ENCODE measurements around the gene RSPH3. TPM values are rescaled to one million over a fixed set of nuclear protein-coding genes. Genes with fewer than 3 reads are reported as not detected.
"Not testable (repeated sequence)": the region's sequence is repeated elsewhere in the genome, so short reads cannot be mapped to it uniquely, and the experiment has no call there.

Gene RSPH3
- total RNA-seq, 2 experiments from 2014 or later, result 6.5 to 9.3 TPM

DNA sequence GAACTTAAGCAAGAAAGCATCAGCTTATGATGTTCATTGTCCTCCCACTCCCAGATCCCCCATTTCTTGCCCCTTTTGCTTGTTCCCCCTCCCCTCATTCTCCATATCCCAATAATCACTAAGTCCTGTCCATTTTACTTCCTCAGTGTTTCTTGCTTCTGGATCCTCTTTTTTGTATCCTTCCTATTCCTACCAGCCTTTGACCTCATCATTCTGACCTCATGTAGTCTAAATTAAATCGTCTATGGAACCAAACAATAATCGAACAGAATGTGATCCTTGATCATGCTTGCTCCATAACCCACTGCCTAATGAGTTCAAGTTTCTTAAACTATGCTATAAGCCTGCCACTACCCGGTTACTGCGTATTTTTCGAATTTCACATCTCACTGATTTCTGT lies 5.4 kb upstream of the RSPH3 start:
- Mint-ChIP-seq H3K4me3 (no peak overlapping the region), H3K4me1 (peaks cover 32% of the 10 kb centered on the region), H3K9me3 (ENCODE audit: low read depth) (no peaks in the 10 kb centered on the region), H3K27me3 (no peaks in the 10 kb centered on the region), H3K27ac (no peak overlapping the region), H3K36me3 (ENCODE audit: low read depth) (no peaks in the 10 kb centered on the region)
- DNase-seq (no peak), ATAC-seq (no peak)
- intact Hi-C loops (cut with DNase I, micrococcal nuclease), result no loop called here
- CTCF ChIA-PET, result interaction anchor here (0.6 to 21.2 kb wide), 5 partner anchors 9 to 129 kb away, joined by 3 to 413 read pairs (median 3); no protein-coding TSS in a partner anchor
- POLR2A ChIA-PET, result no interaction called here

GRCh38 chr6:159004592-159004991 lies 4.6 kb upstream of the RSPH3 start:
- no peak for DNase-seq
- ATAC-seq, result no peak
- peaks cover 26% of the 10 kb centered on the region for H3K4me1 Mint-ChIP-seq
- H3K4me3 Mint-ChIP-seq, result no peak overlapping the region
- H3K36me3 Mint-ChIP-seq (ENCODE audit: low read depth), result no peaks in the 10 kb centered on the region
- no peak overlapping the region for H3K27ac Mint-ChIP-seq
- ChIA-PET CTCF (interaction anchor here (1.6 to 21.2 kb wide), 4 partner anchors 35 to 130 kb away, joined by 6 to 413 read pairs (median 16); no protein-coding TSS in a partner anchor), POLR2A (interaction anchor here (0.6 kb wide), 1 partner anchor 130 kb away, joined by 3 read pairs; no protein-coding TSS in a partner anchor)
- no peaks in the 10 kb centered on the region for H3K9me3 Mint-ChIP-seq (ENCODE audit: low read depth)
- intact Hi-C loops (cut with DNase I, micrococcal nuclease), result no loop called here
- H3K27me3 Mint-ChIP-seq, result no peaks in the 10 kb centered on the region

GRCh38 chr6:159002432-159003155 lies 2.6 kb upstream of the RSPH3 start:
- H3K36me3 Mint-ChIP-seq (ENCODE audit: low read depth), result no peaks in the 10 kb centered on the region
- POLR2A ChIA-PET, result no interaction called here

GRCh38 chr6:158999154-158999665 lies 792 bp downstream of the RSPH3 start:
- Mint-ChIP-seq H3K27ac (peak overlapping the region; percentile 66), H3K36me3 (ENCODE audit: low read depth) (peaks cover 1% of the 10 kb centered on the region), H3K9me3 (ENCODE audit: low read depth) (no peaks in the 10 kb centered on the region), H3K4me3 (peak overlapping the region; percentile 82), H3K27me3 (no peaks in the 10 kb centered on the region), H3K4me1 (peaks cover 48% of the 10 kb centered on the region)
- ChIA-PET POLR2A (interaction anchor here (0.6 to 1.7 kb wide), 4 partner anchors 18 to 130 kb away, joined by 4 to 6 read pairs (median 4); no protein-coding TSS in a partner anchor), CTCF (interaction anchor here (0.9 to 21.2 kb wide), 9 partner anchors 10 to 152 kb away, joined by 3 to 413 read pairs (median 6); no protein-coding TSS in a partner anchor)
- intact Hi-C loops (cut with DNase I, micrococcal nuclease), result loop anchor here (1.0 to 5.0 kb wide), 8 partner anchors 107 to 354 kb away; partner anchors contain the start of genes DYNLT1 (in 1 of the 2) and EZR (in 1 of the 2)
- DNase-seq (no peak), ATAC-seq (peak; percentile 28)

More at GRCh38 chr6:159002432-159003155, 2.6 kb upstream of the RSPH3 start:
- Mint-ChIP-seq H3K4me3 (no peak overlapping the region), H3K27ac (no peak overlapping the region), H3K4me1 (peaks cover 23% of the 10 kb centered on the region), H3K27me3 (no peaks in the 10 kb centered on the region), H3K9me3 (ENCODE audit: low read depth) (no peaks in the 10 kb centered on the region)
- intact Hi-C loops (cut with DNase I, micrococcal nuclease), result no loop called here
- CTCF ChIA-PET, result interaction anchor here (1.1 to 21.2 kb wide), 6 partner anchors 15 to 149 kb away, joined by 3 to 413 read pairs (median 6); no protein-coding TSS in a partner anchor
- no peak for DNase-seq
- no peak for ATAC-seq

DNA sequence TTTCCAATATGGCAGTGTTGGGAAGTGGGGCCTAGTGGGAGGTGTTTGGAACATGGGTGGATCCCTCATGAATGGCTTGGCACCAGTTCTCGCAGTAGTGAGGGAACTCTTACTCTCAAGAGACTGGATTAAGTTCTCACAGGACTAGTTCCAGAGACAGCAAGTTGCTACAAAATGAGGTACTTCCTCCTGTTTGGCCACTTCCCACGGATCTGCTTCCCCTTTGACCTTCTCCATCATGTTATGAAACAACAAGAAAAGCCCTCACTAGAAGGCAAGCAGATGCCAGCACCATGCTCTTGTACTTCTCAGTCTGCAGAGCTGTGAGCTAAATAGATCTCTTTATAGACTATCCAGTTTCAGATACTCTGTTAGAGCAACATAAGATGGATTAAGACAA lies 3.1 kb downstream of the RSPH3 start:
- H3K27me3 Mint-ChIP-seq, result no peaks in the 10 kb centered on the region
- peaks cover 1% of the 10 kb centered on the region for H3K36me3 Mint-ChIP-seq (ENCODE audit: low read depth)
- no peak overlapping the region for H3K27ac Mint-ChIP-seq
- ChIA-PET POLR2A (interaction anchor here (0.7 kb wide), 1 partner anchor 48 kb away, joined by 8 read pairs; the partner anchor contains the start of gene TAGAP), CTCF (interaction anchor here (1.0 kb wide), 1 partner anchor 137 kb away, joined by 3 read pairs; no protein-coding TSS in a partner anchor)
- H3K9me3 Mint-ChIP-seq (ENCODE audit: low read depth), result no peaks in the 10 kb centered on the region
- no peak for DNase-seq
- H3K4me3 Mint-ChIP-seq, result no peak overlapping the region
- ATAC-seq, result no peak
- intact Hi-C loops (cut with DNase I, micrococcal nuclease), result loop anchor here (5.0 kb wide), 3 partner anchors 130 to 180 kb away; partner anchors contain the start of gene EZR (in 1 of the 2)
- H3K4me1 Mint-ChIP-seq, result peaks cover 38% of the 10 kb centered on the region

DNA sequence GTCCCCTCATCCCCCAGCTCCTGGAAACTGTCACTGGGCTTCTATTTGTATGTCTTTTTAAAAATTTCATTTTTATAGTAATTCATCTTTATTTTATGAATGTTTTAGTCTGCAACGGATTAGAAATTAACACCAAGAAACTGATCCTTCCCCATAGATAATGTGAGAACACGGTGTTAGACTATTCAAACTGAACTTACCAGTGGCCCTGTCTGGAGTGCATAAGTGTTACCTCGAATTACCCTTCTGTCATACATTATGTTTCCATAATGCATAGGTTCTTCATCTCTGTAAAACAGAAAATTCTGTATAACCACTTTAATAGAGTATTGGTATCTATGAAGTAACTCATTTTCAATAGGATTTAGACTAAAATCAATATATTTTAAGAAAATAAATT lies 6.4 kb downstream of the RSPH3 start:
- intact Hi-C loops (cut with DNase I, micrococcal nuclease), result no loop called here
- H3K9me3 Mint-ChIP-seq (ENCODE audit: low read depth), result no peaks in the 10 kb centered on the region
- no peak overlapping the region for H3K27ac Mint-ChIP-seq
- ChIA-PET CTCF (interaction anchor here (0.7 to 2.0 kb wide), 5 partner anchors 110 to 261 kb away, joined by 3 to 10 read pairs (median 5); no protein-coding TSS in a partner anchor), POLR2A (no interaction called here)
- ATAC-seq (no peak), DNase-seq (no peak)
- peaks cover 14% of the 10 kb centered on the region for H3K36me3 Mint-ChIP-seq (ENCODE audit: low read depth)
- H3K4me1 Mint-ChIP-seq, result peaks cover 43% of the 10 kb centered on the region
- no peak overlapping the region for H3K4me3 Mint-ChIP-seq
- no peaks in the 10 kb centered on the region for H3K27me3 Mint-ChIP-seq

DNA sequence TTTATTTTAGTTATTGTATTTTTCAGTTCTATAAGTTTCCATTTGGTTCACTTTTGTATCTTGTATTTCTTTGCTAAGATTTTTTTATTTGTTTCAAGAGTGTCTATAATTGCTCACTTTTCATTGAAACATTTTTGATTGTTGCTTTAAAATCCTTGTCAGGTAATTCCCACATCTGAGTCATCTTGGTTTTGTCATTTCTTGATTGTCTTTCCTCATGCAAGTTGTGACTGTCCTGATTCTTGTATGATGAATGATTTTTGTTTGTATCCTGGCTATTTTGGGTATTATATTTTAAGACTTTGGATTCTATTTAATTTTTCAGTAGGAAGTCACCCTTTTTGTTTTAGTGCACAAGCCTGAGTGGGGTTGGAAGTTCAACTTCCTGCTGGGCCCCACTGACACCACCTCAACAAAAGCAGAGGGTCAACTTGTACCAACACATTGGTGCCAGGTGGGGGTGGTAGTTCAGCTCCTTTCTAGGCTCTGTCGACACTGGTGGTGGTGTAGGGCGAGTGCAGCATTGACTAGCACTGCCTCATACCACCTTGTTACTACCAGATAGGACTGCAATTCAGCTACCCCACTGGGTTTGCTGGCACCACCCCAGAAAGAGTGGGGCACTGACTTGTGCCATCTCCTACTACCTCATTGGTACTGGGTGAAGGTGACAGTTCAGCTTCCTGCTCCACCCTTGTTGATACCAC lies 8.8 kb downstream of the RSPH3 start:
- H3K36me3 Mint-ChIP-seq (ENCODE audit: low read depth), result peaks cover 15% of the 10 kb centered on the region
- H3K4me3 Mint-ChIP-seq, result no peak overlapping the region
- peaks cover 7% of the 10 kb centered on the region for H3K9me3 Mint-ChIP-seq (ENCODE audit: low read depth)
- H3K27ac Mint-ChIP-seq, result peak overlapping the region; percentile 20
- DNase-seq (peak; percentile 60), ATAC-seq (peak; percentile 60)
- ChIA-PET CTCF (interaction anchor here (0.6 to 2.4 kb wide), 11 partner anchors 15 to 349 kb away, joined by 3 to 13 read pairs (median 4); no protein-coding TSS in a partner anchor), POLR2A (no interaction called here)
- intact Hi-C loops (cut with DNase I, micrococcal nuclease), result loop anchor here in 1 of 2 experiments (1.0 kb wide), 1 partner anchor 143 kb away; no protein-coding TSS in a partner anchor
- H3K4me1 Mint-ChIP-seq, result peaks cover 43% of the 10 kb centered on the region
- no peaks in the 10 kb centered on the region for H3K27me3 Mint-ChIP-seq

DNA sequence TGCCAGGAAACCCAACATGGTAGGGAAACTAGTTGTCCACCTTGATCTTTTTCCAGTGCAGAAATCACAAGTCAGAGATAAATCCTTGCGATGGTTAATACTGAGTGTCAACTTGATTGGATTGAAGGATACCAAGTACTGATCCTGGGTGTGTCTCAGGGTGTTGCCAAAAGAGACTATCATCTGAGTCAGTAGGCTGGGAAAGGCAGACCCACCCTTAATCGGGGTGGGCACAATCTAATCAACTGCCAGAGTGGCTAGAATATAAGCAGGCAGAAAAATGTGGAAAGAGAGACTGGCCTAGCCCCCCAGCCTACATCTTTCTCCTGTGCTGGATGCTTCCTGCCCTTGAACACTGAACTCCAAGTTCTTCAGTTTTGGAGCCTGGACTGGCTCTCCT lies 10.3 kb downstream of the RSPH3 start:
- H3K9me3 Mint-ChIP-seq (ENCODE audit: low read depth); H3K27me3 Mint-ChIP-seq; DNase-seq; ATAC-seq; H3K27ac Mint-ChIP-seq; POLR2A ChIA-PET; H3K4me3 Mint-ChIP-seq; intact Hi-C loops (cut with DNase I, micrococcal nuclease): not testable (repeated sequence)
- peaks cover 30% of the 10 kb centered on the region for H3K4me1 Mint-ChIP-seq
- CTCF ChIA-PET, result interaction anchor here (0.8 kb wide), 1 partner anchor 19 kb away, joined by 7 read pairs; no protein-coding TSS in a partner anchor
- peaks cover 15% of the 10 kb centered on the region for H3K36me3 Mint-ChIP-seq (ENCODE audit: low read depth)

DNA sequence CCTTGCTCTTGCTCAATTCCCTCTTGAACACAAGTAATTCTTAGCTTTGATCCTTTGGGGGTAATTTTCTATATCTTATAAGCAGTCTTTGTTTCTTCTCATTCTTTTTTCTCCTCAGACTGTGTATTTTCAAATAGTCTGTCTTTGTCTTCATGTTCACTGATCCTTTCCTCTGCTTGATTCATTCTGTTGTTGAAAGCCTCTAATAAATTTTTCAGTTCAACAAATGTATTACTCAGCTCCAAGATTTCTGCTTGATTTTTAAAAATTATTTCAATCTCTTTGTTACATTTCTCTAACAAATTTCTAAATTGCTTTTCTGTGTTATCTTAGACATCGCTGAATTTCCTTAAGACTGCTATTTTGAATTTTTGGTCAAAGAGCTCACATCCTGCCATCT lies 11.5 kb downstream of the RSPH3 start:
- Mint-ChIP-seq H3K4me3 (no peak overlapping the region), H3K4me1 (peaks cover 29% of the 10 kb centered on the region), H3K9me3 (ENCODE audit: low read depth) (peaks cover 7% of the 10 kb centered on the region), H3K27ac (no peak overlapping the region), H3K27me3 (no peaks in the 10 kb centered on the region), H3K36me3 (ENCODE audit: low read depth) (peaks cover 15% of the 10 kb centered on the region)
- CTCF ChIA-PET, result interaction anchor here (0.7 to 2.4 kb wide), 9 partner anchors 9 to 208 kb away, joined by 3 to 15 read pairs (median 3); partner anchors contain the start of gene RSPH3
- ATAC-seq, result no peak
- no peak for DNase-seq
- POLR2A ChIA-PET, result no interaction called here
- intact Hi-C loops (cut with DNase I, micrococcal nuclease), result no loop called here

- peaks cover 15% of the 10 kb centered on the region for H3K36me3 Mint-ChIP-seq (ENCODE audit: low read depth)
- peaks cover 7% of the 10 kb centered on the region for H3K9me3 Mint-ChIP-seq (ENCODE audit: low read depth)
- no peaks in the 10 kb centered on the region for H3K27me3 Mint-ChIP-seq
- DNase-seq (no peak), ATAC-seq (peak; percentile 54)
- no peak overlapping the region for H3K4me3 Mint-ChIP-seq
- H3K27ac Mint-ChIP-seq, result no peak overlapping the region
- ChIA-PET CTCF (interaction anchor here (1.1 to 2.4 kb wide), 8 partner anchors 8 to 147 kb away, joined by 3 to 15 read pairs (median 5); no protein-coding TSS in a partner anchor), POLR2A (no interaction called here)
- intact Hi-C loops (cut with DNase I, micrococcal nuclease), result loop anchor here in 1 of 2 experiments (1.0 kb wide), 1 partner anchor 8 kb away; no protein-coding TSS in a partner anchor
- H3K4me1 Mint-ChIP-seq, result peaks cover 29% of the 10 kb centered on the region
These were observed 12.3 kb downstream of the RSPH3 start for GRCh38 chr6:158987657-158988056.

DNA sequence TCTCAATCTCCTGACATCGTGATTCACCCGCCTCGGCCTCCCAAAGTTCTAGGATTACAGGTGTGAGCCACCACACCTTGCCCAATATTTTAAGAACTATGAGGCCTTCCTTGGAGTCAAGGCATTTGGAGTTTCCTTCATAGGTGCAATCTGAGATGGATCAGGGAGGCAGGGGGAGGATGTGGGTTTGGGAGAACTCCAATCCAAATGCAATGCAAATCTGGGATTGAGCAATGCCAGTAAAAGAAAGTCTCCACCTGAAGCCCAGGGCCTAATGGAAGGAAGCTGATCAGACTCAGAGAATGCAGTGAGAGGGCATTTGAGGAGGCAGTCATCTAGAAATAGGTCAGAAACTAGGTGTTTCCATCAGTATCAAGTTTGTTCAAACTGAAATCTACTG lies 21.2 kb downstream of the RSPH3 start:
- Mint-ChIP-seq H3K4me3 (no peak overlapping the region), H3K27ac (no peak overlapping the region), H3K4me1 (no peaks in the 10 kb centered on the region), H3K36me3 (ENCODE audit: low read depth) (no peaks in the 10 kb centered on the region), H3K9me3 (ENCODE audit: low read depth) (no peaks in the 10 kb centered on the region), H3K27me3 (no peaks in the 10 kb centered on the region)
- ATAC-seq, result no peak
- POLR2A ChIA-PET, result no interaction called here
- intact Hi-C loops (cut with DNase I, micrococcal nuclease), result no loop called here
- CTCF ChIA-PET, result interaction anchor here (0.6 to 1.7 kb wide), 5 partner anchors 9 to 190 kb away, joined by 3 to 10 read pairs (median 3); no protein-coding TSS in a partner anchor
- no peak for DNase-seq

Data from activated CD4-positive, alpha-beta T cell treated with anti-CD3 and anti-CD28 coated beads for 36 hours (primary cell).